Measurements from ENCODE around the gene DYNC1LI2.
"Not testable (repeated sequence)": the region's sequence is repeated elsewhere in the genome, so short reads cannot be mapped to it uniquely, and the experiment has no call there.

DYNC1LI2 gene

GRCh38 chr16:66685501-66686115 is 65.8 kb downstream of the DYNC1LI2 start:
- H3K4me1 ChIP-seq (ENCODE audit: control extremely low read depth in 1 of 4, control insufficient read depth in 4 of 4, insufficient read depth in 4 of 4, low read length in 3 of 4); H3K27ac ChIP-seq (ENCODE audit: insufficient read depth in 1 of 2, low read depth in 1 of 2, low read length in 2 of 2, poor library complexity in 1 of 2, severe bottlenecking in 2 of 2); POLR2A ChIA-PET; H3K27me3 ChIP-seq (replicated peaks in 2 of 5; ENCODE audit: control insufficient read depth in 4 of 5, insufficient read depth in 5 of 5, low read length in 4 of 5); DNase-seq; H3K36me3 ChIP-seq (ENCODE audit: control insufficient read depth in 4 of 4, insufficient read depth in 4 of 4, low read length in 3 of 4); H3K4me3 ChIP-seq (ENCODE audit: control insufficient read depth in 1 of 7, extremely low read depth in 1 of 7, insufficient read depth in 4 of 7, low read depth in 2 of 7, low read length in 6 of 7); H3K9me3 ChIP-seq (ENCODE audit: control extremely low read depth in 1 of 5, control insufficient read depth in 4 of 5, insufficient read depth in 2 of 5, low read depth in 1 of 5, low read length in 4 of 5): not testable (repeated sequence)
- 95% methylated on average over 12 of the region's 14 CpGs for WGBS (ENCODE audit: insufficient coverage)
- CTCF ChIA-PET: interaction anchor here (0.6 to 1.5 kb wide), 3 partner anchors 10 to 59 kb away, joined by 3 to 4 read pairs (median 3); no protein-coding TSS in a partner anchor

GRCh38 chr16:66682271-66682670 is 69.1 kb downstream of the DYNC1LI2 start:
- WGBS (ENCODE audit: insufficient coverage): 60% methylated on average over 1 of the region's 1 CpG
- no peak for DNase-seq
- Histone ChIP-seq H3K36me3 (ENCODE audit: control insufficient read depth in 4 of 4, insufficient read depth in 4 of 4, low read length in 3 of 4) (peaks cover 0 to 4% (median 0%) of the 10 kb centered on the region in 4 experiments), H3K4me1 (ENCODE audit: control extremely low read depth in 1 of 4, control insufficient read depth in 4 of 4, insufficient read depth in 4 of 4, low read length in 3 of 4) (peaks cover 0 to 3% (median 0%) of the 10 kb centered on the region in 4 experiments), H3K27ac (ENCODE audit: insufficient read depth in 1 of 2, low read depth in 1 of 2, low read length in 2 of 2, poor library complexity in 1 of 2, severe bottlenecking in 2 of 2) (no peak overlapping the region), H3K4me3 (ENCODE audit: control insufficient read depth in 1 of 7, extremely low read depth in 1 of 7, insufficient read depth in 4 of 7, low read depth in 2 of 7, low read length in 6 of 7) (no peak overlapping the region), H3K27me3 (replicated peaks in 2 of 5; ENCODE audit: control insufficient read depth in 4 of 5, insufficient read depth in 5 of 5, low read length in 4 of 5) (no peaks in the 10 kb centered on the region), H3K9me3 (ENCODE audit: control extremely low read depth in 1 of 5, control insufficient read depth in 4 of 5, insufficient read depth in 2 of 5, low read depth in 1 of 5, low read length in 4 of 5) (no peaks in the 10 kb centered on the region)
- CTCF ChIA-PET: interaction anchor here (2.1 kb wide), 1 partner anchor 19 kb away, joined by 4 read pairs; no protein-coding TSS in a partner anchor
- POLR2A ChIA-PET: no interaction called here

GRCh38 chr16:66681676-66682075 is 69.7 kb downstream of the DYNC1LI2 start:
- no peak overlapping the region for H3K4me3 ChIP-seq (ENCODE audit: control insufficient read depth in 1 of 7, extremely low read depth in 1 of 7, insufficient read depth in 4 of 7, low read depth in 2 of 7, low read length in 6 of 7)
- peaks cover 0 to 4% (median 0%) of the 10 kb centered on the region in 4 experiments for H3K36me3 ChIP-seq (ENCODE audit: control insufficient read depth in 4 of 4, insufficient read depth in 4 of 4, low read length in 3 of 4)
- CTCF ChIA-PET: no interaction called here
- DNase-seq: no peak
- 98% methylated on average over 4 of the region's 4 CpGs for WGBS (ENCODE audit: insufficient coverage)
- no peaks in the 10 kb centered on the region for H3K27me3 ChIP-seq (replicated peaks in 2 of 5; ENCODE audit: control insufficient read depth in 4 of 5, insufficient read depth in 5 of 5, low read length in 4 of 5)
- no peak overlapping the region for H3K27ac ChIP-seq (ENCODE audit: insufficient read depth in 1 of 2, low read depth in 1 of 2, low read length in 2 of 2, poor library complexity in 1 of 2, severe bottlenecking in 2 of 2)
- no peaks in the 10 kb centered on the region for H3K9me3 ChIP-seq (ENCODE audit: control extremely low read depth in 1 of 5, control insufficient read depth in 4 of 5, insufficient read depth in 2 of 5, low read depth in 1 of 5, low read length in 4 of 5)
- H3K4me1 ChIP-seq (ENCODE audit: control extremely low read depth in 1 of 4, control insufficient read depth in 4 of 4, insufficient read depth in 4 of 4, low read length in 3 of 4): peaks cover 0 to 3% (median 0%) of the 10 kb centered on the region in 4 experiments
- POLR2A ChIA-PET: no interaction called here

- H3K27me3 ChIP-seq (replicated peaks in 2 of 5; ENCODE audit: control insufficient read depth in 4 of 5, insufficient read depth in 5 of 5, low read length in 4 of 5): no peaks in the 10 kb centered on the region
- H3K36me3 ChIP-seq (ENCODE audit: control insufficient read depth in 4 of 4, insufficient read depth in 4 of 4, low read length in 3 of 4): peaks cover 0 to 5% (median 2%) of the 10 kb centered on the region in 4 experiments
- H3K9me3 ChIP-seq (ENCODE audit: control extremely low read depth in 1 of 5, control insufficient read depth in 4 of 5, insufficient read depth in 2 of 5, low read depth in 1 of 5, low read length in 4 of 5): no peaks in the 10 kb centered on the region
- no peak overlapping the region for H3K27ac ChIP-seq (ENCODE audit: insufficient read depth in 1 of 2, low read depth in 1 of 2, low read length in 2 of 2, poor library complexity in 1 of 2, severe bottlenecking in 2 of 2)
- ChIA-PET POLR2A (no interaction called here), CTCF (interaction anchor here (1.0 to 1.6 kb wide), 2 partner anchors 20 to 28 kb away, joined by 3 to 6 read pairs; no protein-coding TSS in a partner anchor)
- no peak overlapping the region for H3K4me3 ChIP-seq (ENCODE audit: control insufficient read depth in 1 of 7, extremely low read depth in 1 of 7, insufficient read depth in 4 of 7, low read depth in 2 of 7, low read length in 6 of 7)
- peaks cover 0 to 3% (median 1%) of the 10 kb centered on the region in 4 experiments for H3K4me1 ChIP-seq (ENCODE audit: control extremely low read depth in 1 of 4, control insufficient read depth in 4 of 4, insufficient read depth in 4 of 4, low read length in 3 of 4)
- WGBS (ENCODE audit: insufficient coverage): 100% methylated on average over 2 of the region's 2 CpGs
- DNase-seq: no peak
These were observed 73.1 kb downstream of the DYNC1LI2 start for GRCh38 chr16:66678337-66678736.

GRCh38 chr16:66677836-66678235 is 73.6 kb downstream of the DYNC1LI2 start:
- Histone ChIP-seq H3K36me3 (ENCODE audit: control insufficient read depth in 4 of 4, insufficient read depth in 4 of 4, low read length in 3 of 4) (peaks cover 0 to 5% (median 2%) of the 10 kb centered on the region in 4 experiments), H3K27me3 (replicated peaks in 2 of 5; ENCODE audit: control insufficient read depth in 4 of 5, insufficient read depth in 5 of 5, low read length in 4 of 5) (no peaks in the 10 kb centered on the region), H3K4me1 (ENCODE audit: control extremely low read depth in 1 of 4, control insufficient read depth in 4 of 4, insufficient read depth in 4 of 4, low read length in 3 of 4) (peaks cover 0 to 3% (median 1%) of the 10 kb centered on the region in 4 experiments), H3K4me3 (ENCODE audit: control insufficient read depth in 1 of 7, extremely low read depth in 1 of 7, insufficient read depth in 4 of 7, low read depth in 2 of 7, low read length in 6 of 7) (no peak overlapping the region), H3K27ac (ENCODE audit: insufficient read depth in 1 of 2, low read depth in 1 of 2, low read length in 2 of 2, poor library complexity in 1 of 2, severe bottlenecking in 2 of 2) (no peak overlapping the region), H3K9me3 (ENCODE audit: control extremely low read depth in 1 of 5, control insufficient read depth in 4 of 5, insufficient read depth in 2 of 5, low read depth in 1 of 5, low read length in 4 of 5) (no peaks in the 10 kb centered on the region)
- CTCF ChIA-PET: interaction anchor here (0.6 to 1.6 kb wide), 3 partner anchors 20 to 154 kb away, joined by 3 to 6 read pairs (median 3); no protein-coding TSS in a partner anchor
- DNase-seq: no peak
- POLR2A ChIA-PET: no interaction called here
- 100% methylated on average over 6 of the region's 6 CpGs for WGBS (ENCODE audit: insufficient coverage)

- DNase-seq: no peak
- CTCF ChIA-PET: interaction anchor here (0.6 to 2.1 kb wide), 4 partner anchors 18 to 153 kb away, joined by 3 to 6 read pairs (median 4); no protein-coding TSS in a partner anchor
- Histone ChIP-seq H3K27ac (ENCODE audit: insufficient read depth in 1 of 2, low read depth in 1 of 2, low read length in 2 of 2, poor library complexity in 1 of 2, severe bottlenecking in 2 of 2) (no peak overlapping the region), H3K4me3 (ENCODE audit: control insufficient read depth in 1 of 7, extremely low read depth in 1 of 7, insufficient read depth in 4 of 7, low read depth in 2 of 7, low read length in 6 of 7) (no peak overlapping the region), H3K27me3 (replicated peaks in 2 of 5; ENCODE audit: control insufficient read depth in 4 of 5, insufficient read depth in 5 of 5, low read length in 4 of 5) (no peaks in the 10 kb centered on the region), H3K9me3 (ENCODE audit: control extremely low read depth in 1 of 5, control insufficient read depth in 4 of 5, insufficient read depth in 2 of 5, low read depth in 1 of 5, low read length in 4 of 5) (no peaks in the 10 kb centered on the region), H3K36me3 (ENCODE audit: control insufficient read depth in 4 of 4, insufficient read depth in 4 of 4, low read length in 3 of 4) (peaks cover 0 to 5% (median 2%) of the 10 kb centered on the region in 4 experiments), H3K4me1 (ENCODE audit: control extremely low read depth in 1 of 4, control insufficient read depth in 4 of 4, insufficient read depth in 4 of 4, low read length in 3 of 4) (peaks cover 0 to 3% (median 0%) of the 10 kb centered on the region in 4 experiments)
- 89% methylated on average over 4 of the region's 7 CpGs for WGBS (ENCODE audit: insufficient coverage)
- POLR2A ChIA-PET: no interaction called here
These were observed 74.2 kb downstream of the DYNC1LI2 start for GRCh38 chr16:66677179-66677578.

- CTCF ChIA-PET: interaction anchor here (0.8 to 2.1 kb wide), 2 partner anchors 14 to 18 kb away, joined by 3 to 5 read pairs; no protein-coding TSS in a partner anchor
These were observed 74.8 kb downstream of the DYNC1LI2 start for GRCh38 chr16:66676599-66676998.

More at GRCh38 chr16:66676599-66676998, 74.8 kb downstream of the DYNC1LI2 start:
- Histone ChIP-seq H3K27ac (ENCODE audit: insufficient read depth in 1 of 2, low read depth in 1 of 2, low read length in 2 of 2, poor library complexity in 1 of 2, severe bottlenecking in 2 of 2) (no peak overlapping the region), H3K27me3 (replicated peaks in 2 of 5; ENCODE audit: control insufficient read depth in 4 of 5, insufficient read depth in 5 of 5, low read length in 4 of 5) (no peaks in the 10 kb centered on the region), H3K9me3 (ENCODE audit: control extremely low read depth in 1 of 5, control insufficient read depth in 4 of 5, insufficient read depth in 2 of 5, low read depth in 1 of 5, low read length in 4 of 5) (no peaks in the 10 kb centered on the region), H3K36me3 (ENCODE audit: control insufficient read depth in 4 of 4, insufficient read depth in 4 of 4, low read length in 3 of 4) (peaks cover 0 to 5% (median 2%) of the 10 kb centered on the region in 4 experiments), H3K4me3 (ENCODE audit: control insufficient read depth in 1 of 7, extremely low read depth in 1 of 7, insufficient read depth in 4 of 7, low read depth in 2 of 7, low read length in 6 of 7) (no peak overlapping the region), H3K4me1 (ENCODE audit: control extremely low read depth in 1 of 4, control insufficient read depth in 4 of 4, insufficient read depth in 4 of 4, low read length in 3 of 4) (peaks cover 0 to 3% (median 0%) of the 10 kb centered on the region in 4 experiments)
- no peak for DNase-seq
- WGBS (ENCODE audit: insufficient coverage): 100% methylated on average over 2 of the region's 3 CpGs
- POLR2A ChIA-PET: no interaction called here

Measured in common myeloid progenitor, CD34-positive (primary cell).